ENCODE measurements around the gene ARL4A.
"Not testable (repeated sequence)": the region's sequence is repeated elsewhere in the genome, so short reads cannot be mapped to it uniquely, and the experiment has no call there.

Gene ARL4A

DNA sequence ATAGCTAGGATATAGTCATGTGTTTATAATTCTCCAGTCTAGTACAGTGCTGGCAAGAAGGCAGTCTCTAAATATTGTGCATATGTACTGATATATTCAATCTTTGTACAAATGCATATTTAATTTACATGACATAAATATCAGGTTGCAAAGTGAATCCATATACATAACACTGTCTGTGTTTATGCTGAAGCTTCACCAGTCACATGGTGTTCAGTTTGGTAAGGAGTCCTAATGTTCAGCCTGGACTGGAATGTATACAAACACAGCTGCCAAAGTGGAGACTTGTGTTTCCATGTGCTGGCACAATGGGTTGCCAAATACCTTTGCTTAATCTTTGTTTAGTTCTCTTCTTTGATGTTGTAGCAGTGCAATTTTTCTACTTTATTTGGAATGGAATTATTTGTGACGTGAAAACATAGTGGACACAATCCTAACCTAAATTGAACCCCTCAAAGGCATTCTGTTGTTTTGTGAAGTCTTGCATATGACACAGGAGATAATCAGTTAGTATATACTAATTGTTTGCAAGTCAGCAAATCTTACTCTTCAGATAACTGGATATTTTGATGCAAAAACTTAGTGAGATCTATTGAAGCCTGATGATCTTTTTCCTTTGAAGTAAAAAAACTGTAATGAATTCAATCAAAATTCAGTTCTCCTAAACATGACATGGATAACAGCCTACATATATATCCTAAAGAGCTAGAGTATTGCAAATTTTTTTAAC lies 17.3 kb upstream of the ARL4A start:
- no peak for DNase-seq

DNA sequence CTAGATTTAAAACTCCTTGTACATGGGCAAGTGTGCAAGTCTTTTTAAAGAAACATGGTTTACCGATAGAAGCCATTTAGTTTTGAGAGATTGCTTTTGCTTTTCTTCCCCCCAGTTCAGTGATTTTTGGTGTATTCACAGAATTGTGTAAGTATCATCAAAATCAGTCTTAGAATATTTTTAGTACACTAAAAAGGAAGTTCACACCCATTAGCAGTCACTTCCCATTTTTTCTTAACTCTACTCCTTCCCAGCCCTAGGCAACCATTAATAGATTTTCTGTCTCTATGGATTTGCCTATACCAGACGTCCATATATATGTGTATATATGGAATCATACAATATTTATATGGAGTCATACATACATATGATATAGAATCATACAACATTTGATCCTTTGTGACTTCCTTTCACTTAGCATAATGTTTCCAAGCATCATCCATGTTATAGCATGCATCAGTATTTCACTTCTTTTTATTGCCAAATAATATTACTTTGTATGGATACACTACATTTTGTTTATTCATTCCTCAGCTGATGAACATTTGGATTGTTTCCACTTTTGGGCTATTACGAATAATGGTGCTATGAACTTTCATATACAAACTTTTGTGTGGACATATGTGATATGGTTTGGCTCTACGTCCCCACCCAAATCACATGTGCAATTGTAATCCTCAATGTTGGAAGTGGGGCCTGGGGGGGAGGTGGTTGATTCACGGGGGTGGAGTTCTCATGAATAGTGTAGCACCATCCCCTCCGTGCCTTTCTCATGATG lies 16.5 kb upstream of the ARL4A start:
- DNase-seq = no peak

DNA sequence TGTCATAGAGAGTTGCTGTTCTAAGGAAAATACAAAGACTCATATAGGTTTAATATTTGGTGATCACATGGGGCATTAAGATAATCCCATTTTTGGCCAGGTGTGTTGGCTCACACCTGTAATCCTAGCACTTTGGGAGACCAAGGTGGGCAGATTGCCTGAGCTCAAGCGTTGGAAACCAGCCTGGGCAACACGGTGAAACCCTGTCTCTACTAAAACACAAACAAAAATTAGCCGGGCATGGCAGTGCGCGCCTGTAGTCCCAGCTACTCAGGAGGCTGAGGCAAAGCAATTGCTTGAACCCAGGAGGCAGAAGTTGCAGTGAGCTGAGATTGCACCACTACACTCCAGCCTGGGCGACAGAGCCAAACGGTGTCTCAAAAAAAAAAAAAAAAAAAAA lies 14.0 kb upstream of the ARL4A start:
- not testable (repeated sequence) for DNase-seq

DNA sequence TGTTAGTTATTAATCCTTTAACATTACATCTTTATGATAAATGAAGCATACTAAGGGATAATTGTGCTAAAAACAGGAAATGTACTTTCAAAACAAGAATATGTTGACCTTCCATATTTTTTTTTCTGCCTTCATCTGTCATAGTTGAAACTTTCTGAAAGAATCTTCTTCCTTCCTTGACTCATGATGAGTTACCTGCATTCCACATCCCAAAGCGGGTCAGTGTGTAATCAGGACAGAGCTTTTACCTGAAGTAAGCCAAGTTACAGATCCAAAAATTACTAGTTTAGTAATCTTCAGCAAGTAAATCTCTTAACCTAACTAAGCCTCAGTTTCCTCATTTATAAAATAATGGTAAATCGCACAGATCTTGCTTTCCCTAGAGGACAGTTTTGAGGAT lies 13.4 kb upstream of the ARL4A start:
- no peak for DNase-seq

DNA sequence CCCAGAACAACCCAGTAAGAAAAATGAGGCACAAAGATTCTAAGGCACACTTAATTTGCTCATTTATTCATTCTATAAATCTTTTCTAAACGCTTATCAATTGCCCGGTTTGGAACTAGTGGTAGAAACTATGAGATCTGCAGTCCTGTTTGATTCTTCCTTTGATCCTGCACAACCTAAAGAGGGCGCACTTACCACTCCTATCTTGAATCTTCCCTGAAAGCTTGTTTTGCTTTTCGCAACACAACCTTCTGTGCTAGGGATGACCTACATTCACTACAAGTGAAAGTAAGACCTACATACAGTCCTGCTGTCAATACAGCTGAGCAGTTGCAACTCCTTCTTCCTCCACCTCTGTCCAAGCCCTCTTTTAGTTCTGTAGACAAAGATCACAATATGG lies 12.6 kb upstream of the ARL4A start:
- peak; percentile 15 for DNase-seq

DNA sequence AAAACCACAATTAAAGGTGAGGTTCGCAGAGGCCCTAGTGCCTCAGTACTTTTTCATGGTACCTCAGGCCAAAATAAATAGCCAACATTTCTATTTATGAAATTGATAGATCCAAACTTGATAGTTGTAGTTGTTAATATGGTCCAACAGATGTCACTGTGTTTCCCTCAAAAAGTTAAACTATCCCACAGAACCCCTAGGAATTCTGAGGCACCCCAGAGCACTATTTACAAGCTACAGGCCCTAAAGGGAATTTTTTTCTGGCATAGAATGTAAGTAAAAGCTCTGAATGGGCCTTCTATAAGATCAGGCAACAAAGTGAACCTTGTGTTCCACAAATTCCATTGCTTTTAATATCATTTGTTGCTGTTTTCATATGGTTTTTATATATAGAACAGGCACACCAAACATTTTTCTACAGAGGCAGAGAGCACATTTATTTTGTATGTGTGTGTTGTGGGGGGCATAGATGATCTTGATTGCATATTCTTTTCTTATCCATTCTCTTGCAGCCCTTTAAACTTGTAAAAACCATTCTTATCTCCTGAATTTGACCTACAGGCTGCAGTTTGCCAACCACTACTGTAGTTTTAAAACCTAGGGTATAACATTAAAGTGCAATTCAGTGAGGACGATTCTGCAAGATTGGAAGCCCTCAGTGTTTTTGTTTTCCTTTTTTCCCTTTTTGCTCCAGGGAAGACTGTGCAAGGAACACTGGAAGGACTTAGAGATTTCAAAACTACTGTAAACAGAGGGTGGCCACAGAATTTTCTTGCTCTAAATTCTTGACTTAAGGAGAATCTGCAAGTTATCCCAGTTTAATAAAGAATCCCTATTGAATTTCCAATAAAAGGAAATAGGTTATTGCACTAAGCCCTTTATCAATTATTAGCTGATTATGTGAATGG lies 3.5 kb upstream of the ARL4A start:
- no peak for DNase-seq

DNA sequence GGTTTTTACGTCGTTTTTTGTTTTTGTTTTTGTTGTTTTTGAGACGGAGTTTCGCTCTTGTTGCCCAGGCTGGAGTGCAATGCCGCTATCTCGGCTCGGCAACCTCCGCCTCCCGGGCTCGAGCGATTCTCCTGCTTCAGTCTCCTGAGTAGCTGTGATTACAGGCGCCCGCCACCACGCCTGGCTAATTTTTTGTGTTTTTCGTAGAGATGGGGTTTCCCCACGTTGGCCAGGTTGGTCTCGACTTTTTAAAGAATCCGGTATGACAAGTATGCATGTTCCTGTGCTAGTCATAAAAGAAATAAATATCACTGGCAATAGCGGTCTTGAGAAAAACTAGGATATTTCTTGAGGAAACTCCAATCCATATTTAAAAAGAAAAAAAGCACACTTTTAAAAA lies 2.7 kb upstream of the ARL4A start:
- DNase-seq = no peak

DNA sequence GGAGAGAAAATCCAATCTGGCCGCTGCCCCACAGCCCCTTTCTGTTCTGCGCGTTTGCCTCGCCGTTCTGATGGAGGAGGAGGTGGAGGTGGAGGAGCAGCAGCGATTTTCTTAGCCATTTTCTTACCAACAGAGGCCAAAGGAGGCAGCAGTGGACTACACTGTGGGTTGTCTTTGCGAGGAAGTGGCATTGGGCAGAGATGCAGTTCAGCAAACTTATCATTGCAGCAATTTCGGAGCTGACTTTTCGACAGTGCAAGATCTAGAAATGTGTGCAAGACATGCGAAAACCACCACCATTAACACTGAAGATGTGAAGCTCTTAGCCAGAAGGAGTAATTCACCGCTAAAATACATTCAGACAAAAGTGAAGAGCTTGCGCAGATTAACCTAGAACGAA lies 1.9 kb upstream of the ARL4A start:
- DNase-seq = peak; percentile 8

DNA sequence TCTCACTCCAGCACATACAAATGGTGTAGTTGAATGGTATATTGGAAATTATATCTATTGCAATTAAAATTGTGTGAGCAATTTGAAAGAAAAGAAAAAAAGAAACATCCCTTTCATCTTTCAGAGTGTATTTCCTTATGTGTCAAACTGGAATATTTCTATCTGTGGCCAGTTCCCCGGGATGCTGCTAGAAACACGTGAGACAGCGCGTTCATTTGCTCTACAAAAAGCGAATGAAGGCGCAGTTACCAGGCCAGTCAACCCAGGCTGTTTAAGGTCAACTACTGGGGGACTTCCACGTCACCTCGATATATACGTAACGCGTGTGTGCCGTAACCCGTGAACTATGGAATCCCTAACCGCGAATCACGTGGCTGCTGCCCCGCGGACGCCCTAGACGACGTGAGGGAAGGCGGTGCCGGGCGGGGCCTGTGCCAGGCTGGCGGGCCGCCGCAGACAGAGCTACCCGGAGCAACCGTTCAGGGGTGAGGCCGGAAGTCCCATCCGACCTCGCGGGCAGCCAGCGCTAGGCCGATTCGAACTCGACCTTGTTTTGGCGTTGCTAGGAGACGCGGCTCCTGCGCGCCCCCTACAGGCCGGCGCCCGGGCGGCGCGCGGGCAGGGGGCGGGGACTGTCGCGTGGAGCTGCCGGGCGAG lies 1.1 kb upstream of the ARL4A start:
- DNase-seq = peak; percentile 87

DNA sequence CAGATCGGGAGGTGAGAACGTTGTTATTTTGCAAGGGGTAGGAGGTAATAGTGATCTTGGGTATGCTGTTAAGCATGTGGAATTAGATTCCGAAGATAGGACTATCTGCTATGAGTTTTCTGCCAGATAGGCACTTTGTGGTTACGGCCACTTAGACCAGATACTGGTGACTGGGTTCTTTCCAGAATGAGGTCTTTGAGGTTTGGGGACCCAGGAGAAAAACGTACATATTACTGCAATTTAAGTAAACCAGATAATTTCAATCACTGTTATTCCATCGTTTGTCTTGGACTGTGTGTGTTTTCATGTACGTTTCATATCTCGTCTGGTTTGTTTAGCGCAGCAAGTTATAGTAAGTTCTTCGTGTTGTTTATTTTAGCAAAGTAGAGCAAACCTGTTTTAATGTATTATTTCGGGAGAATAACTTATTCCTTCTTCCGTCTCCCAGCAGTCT lies 312 bp downstream of the ARL4A start:
- DNase-seq = no peak

DNA sequence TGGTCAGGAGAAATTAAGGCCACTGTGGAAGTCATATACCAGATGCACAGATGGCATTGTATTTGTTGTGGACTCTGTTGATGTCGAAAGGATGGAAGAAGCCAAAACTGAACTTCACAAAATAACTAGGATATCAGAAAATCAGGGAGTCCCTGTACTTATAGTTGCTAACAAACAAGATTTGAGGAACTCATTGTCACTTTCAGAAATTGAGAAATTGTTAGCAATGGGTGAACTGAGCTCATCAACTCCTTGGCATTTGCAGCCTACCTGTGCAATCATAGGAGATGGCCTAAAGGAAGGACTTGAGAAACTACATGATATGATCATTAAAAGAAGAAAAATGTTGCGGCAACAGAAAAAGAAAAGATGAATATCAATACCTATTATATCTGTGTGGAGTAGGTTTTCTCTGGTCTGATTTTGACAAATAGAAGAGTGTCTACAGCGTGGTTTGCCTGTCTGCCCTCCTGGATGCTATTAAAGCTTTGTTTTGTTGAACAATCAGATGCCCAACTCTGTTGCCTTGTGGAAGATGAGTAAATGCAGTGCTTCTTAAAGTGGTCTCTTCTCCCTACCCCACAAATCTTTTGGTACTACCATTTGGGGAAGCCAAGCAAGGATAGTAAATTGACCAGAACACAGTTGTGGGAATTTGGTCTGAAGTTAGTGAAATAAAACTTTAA lies 1.2 kb downstream of the ARL4A start:
- not testable (repeated sequence) for DNase-seq

DNA sequence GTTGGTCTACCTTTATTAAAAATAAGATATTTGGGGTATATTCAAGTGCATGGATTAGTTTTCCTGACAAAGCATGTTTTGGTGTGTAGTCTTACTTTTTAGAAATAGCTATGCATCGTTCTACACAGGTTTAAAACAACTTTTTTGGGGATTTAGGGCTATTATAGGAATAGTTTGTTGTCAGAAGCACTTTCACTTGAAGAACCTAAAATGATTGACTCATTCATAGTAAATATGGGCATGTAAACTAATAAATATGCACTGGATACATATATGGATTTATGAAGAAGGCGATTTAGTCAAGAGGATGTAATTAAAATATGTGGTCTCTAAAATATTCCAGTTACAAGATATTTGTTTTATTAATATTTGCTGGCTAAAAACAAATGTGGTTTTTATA lies 2.0 kb downstream of the ARL4A start:
- DNase-seq = no peak

DNA sequence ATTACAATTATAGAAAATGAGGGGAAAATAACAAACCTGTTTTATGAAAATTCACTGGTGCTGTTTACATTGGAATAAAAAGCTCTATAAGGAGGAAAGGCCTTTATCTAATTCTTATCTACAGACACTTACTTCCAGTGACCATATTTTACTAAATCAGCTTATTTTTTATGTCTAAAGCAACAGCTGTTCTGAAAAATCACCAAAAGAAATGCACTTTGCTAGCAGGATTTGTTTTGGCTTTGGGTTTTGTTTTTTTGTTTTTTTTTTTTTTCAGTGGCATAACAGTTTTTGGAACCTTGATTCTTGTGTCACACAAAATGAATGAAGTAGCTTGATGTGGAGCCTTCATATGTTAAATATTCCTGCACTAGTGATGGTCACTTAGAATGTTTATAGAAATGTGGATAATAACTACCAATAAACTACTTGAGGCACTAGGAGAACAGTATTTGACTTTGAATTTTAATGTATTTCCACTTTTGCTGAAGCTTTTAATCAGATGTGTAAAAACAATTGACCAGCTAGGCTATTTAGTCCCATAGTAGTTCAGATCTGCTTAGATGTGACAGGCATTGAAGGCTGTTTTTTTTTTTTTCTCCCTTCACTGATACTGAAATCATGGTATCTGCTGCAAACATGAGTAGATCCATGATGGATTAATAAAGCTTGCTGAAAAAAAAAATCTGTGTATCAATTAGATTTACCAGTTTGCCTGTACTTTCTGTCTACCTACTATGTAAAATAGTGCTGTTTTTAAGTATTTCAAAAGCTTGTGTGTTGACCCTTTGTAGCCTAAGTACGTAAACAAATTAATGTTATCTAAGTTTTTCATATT lies 2.8 kb downstream of the ARL4A start:
- DNase-seq = no peak

DNA sequence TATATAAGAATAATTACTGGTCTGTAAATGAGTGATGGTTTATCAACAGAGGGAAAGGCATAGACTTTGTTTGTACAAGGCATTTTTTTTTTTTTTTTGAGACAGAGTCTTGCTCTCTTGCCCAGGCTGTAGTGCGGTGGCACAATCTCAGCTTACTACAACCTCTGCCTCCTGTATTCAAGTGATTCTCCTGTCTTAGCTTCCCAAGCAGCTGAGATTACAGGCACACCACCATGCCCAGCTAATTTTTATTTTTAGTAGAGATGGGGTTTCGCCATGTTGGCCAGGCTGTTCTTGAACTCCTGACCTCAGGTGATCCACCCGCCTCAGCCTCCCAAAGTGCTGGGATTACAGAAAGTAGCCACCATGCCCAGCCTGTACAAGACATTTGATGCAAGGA lies 4.0 kb downstream of the ARL4A start:
- not testable (repeated sequence) for DNase-seq

DNA sequence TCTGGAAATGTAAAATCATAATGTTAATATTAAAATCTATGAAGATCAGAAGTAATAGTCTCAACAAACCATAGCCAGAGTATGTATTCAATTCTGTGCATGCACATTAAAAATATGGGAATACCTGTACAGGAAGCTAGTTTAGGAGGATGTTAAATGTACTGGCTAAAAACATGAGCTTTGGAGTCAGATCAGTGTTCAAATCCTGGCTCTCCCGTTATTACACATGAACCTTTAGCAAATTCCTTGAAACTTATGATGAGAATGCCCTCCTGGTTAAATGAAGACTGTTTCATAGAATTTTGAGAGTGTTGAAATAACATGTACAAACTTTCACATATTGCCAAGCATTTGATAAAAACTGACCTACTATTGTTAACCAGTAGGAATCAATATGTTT lies 4.6 kb downstream of the ARL4A start:
- DNase-seq = no peak

DNA sequence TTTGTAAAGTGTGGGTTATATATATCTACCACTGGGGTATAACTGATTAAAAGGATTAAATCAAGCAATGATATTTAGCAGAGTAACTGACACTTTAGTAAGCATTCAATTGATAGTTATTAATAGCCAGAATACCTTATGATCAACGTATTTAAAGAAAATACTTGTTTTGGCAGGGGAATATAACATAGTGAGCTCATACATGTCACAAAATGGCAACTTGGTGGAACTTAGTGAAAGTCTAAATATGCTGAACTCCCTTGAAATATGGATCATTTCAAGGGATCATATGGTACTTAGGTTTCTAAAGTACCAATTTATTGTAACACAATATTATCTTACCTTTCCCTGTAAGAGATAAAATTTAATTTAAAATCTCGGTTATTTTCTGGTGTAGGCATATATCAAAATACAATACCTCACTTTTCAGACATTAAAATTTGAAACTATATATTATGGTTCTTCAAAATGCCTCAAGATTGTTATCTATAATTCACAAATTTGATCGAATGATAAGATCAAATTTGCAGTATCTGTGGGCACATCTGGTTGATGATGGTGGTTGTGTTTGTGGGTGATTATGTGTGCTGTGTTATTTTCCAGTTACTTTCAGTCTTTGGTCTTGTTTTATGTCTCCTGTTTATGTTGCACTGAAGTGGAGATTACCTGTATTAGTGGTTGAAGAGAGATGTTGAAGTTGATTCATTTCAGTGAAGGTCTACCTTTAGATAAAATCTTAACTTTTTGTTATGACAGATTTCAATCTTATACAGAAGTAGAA lies 5.2 kb downstream of the ARL4A start:
- DNase-seq = no peak

DNA sequence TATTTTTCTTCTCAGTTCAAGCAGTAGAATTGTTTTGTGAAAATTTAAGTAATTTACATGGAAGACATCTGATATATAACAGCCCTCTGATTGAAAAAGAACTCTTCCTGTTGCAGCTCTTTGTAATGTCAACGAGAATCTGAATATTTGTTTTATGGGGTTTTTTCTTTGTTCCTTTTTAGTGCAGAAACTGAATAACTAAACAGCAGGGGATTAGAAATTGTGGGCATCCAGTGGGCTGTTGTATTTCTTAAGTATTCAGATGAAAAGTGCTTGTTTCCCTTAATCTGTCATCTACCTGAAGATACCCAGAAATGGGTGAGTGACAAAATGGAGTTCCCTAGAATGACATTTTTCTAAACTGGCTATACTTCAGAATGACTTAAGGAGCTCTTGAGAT lies 7.4 kb downstream of the ARL4A start:
- no peak for DNase-seq

DNA sequence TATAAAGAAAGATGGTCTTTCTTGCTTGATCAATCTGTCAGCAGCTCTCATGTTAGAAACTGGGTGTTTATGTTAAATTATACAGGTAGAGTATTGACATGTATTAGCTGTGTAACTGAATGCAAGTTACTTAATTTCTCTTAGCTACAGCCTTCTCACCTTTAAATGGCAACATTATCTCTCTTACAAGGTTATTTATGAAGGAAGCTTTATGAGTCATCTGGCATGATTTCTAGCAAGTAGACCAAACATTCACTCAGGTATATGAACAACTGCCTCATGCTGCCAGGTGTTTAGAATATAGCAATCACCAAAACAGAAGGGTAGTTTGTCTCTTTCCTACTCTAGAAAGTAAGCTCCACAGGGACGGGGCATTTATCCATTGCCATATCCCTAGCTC lies 8.5 kb downstream of the ARL4A start:
- no peak for DNase-seq

DNA sequence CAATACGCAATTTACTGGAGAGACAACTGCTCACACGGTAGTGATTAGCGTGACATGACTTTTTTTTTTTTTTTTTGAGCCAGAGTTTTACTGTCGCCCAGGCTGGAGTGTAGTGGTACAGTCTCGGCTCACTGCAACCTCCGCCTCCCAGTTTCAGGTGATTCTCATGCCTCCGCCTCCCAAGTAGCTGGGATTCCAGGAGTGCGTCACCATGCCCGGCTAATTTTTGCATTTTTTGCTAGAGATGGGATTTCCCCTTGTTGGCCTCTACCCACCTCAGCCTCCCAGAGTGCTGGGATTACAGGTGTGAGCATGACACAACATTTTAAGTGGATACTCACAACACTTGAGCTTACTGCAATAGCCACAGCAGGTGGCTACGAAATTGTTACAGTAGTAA lies 11.9 kb downstream of the ARL4A start:
- no peak for DNase-seq

DNA sequence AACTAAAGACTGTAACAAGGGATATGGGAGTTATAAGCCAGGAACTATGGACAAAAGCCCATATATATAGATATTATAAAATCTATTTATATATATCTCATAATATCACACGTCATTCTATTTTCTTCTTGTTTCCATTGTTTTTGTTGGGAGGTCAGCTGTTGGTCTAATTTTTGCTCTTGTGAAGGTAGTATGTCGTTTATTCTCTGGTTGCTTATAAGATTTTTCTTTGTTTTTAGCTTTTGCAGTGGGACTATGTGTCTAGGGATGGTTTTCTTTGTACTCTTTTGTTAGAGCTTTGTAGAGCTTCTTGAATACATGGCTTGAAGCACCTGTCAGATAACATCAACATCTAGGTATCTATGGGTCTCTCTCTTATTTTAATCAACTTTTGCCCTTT lies 14.0 kb downstream of the ARL4A start:
- no peak for DNase-seq

DNA sequence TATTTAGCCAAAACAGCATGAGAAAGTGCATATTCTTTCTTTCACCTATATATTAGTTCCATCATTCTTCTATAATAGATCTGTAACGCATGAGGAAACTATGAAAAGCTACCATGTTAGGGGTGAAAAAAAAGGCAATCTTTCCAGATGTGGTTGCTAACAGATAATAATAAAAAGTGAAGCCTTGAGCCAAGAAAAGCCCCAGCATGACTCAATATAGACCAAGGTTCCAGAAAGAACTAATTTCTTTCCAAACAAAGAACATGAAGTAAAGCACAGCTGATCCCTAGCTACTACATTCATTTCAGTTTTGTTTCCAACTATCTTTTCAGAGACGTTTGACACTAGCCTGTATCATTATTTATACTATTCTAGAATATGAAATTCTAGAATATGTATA lies 16.4 kb downstream of the ARL4A start:
- DNase-seq = no peak

Measured in activated T-cell treated with anti-CD3 and anti-CD28 coated beads for 4 hours (primary cell).